BLaER1 (cell line): ENCODE data around the gene GDF9.

ENCODE experiments used
- H3K27ac ChIP-seq: shearing (Covaris generic); formaldehyde crosslinking; 2 replicates; pipeline ENCODE4 v1.8.1; 2022
- H3K27me3 ChIP-seq: shearing (Covaris generic); formaldehyde crosslinking; 2 replicates; pipeline ENCODE4 v1.8.1; 2022
- H3K36me3 ChIP-seq: shearing (Covaris generic); formaldehyde crosslinking; 2 replicates; pipeline ENCODE4 v1.8.1; 2022
- H3K4me1 ChIP-seq: shearing (Covaris generic); formaldehyde crosslinking; 2 replicates; pipeline ENCODE4 v1.8.1; 2022
- H3K4me2 ChIP-seq: shearing (Covaris generic); formaldehyde crosslinking; 2 replicates; pipeline ENCODE4 v1.8.1; 2022
- H3K4me3 ChIP-seq: shearing (Covaris generic); formaldehyde crosslinking; 2 replicates; pipeline ENCODE4 v1.8.1; 2022
- H3K9ac ChIP-seq: shearing (Covaris generic); formaldehyde crosslinking; 2 replicates; pipeline ENCODE4 v1.8.1; 2022
- H3K9me3 ChIP-seq: shearing (Covaris generic); formaldehyde crosslinking; 2 replicates; pipeline ENCODE4 v1.8.1; 2022
- H4K20me1 ChIP-seq: shearing (Covaris generic); formaldehyde crosslinking; 2 replicates; pipeline ENCODE4 v1.8.1; 2022
- Cebpa-rat ChIP-seq: shearing (Covaris generic); IDR thresholded peaks from 2 replicates; pipeline ENCODE4 v1.8.1; 2022

GDF9 gene

DNA sequence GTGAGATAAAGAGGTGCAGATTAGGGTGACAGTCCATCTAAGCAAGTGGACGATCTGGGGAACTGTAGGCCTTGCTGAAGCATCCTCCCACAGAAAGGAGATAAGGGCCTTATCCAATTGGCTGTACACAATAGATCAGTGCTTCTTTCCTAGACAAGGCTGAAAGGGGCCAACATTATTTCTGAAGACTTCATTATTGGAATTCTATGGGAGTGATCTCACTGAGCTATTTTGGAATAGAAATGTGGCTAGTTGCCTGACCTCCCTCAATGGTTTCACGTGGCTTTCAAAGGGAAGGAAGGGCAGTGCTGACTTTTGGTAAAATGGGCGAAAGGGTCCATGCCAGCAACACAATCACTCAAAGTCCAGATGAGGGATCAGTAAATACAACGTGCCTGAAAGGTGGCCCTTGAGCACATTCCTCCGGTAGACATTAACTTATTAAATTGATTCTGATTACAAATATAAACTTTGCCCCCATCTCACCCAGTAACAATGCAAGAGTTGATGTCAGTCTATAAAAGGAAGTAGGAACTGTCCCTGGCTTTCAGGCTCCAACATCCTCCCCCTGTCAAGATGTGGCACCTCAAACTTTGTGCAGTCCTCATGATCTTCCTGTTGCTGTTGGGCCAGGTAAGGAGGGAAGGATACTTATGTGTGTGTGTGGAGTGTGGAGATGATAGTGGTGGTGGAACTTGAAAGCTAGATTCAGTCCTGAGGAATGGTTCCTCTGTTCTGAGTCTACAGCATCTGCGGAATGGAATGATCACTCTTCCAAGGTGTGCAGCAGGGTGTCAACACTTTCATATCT, 7.1 kb upstream of the GDF9 start, which contains the start of gene LEAP2:
LEAP2 (plus strand) TSS at position 550 of the 811 bp plus-strand sequence; CDS start at position 577, 27 bp downstream.
- Histone ChIP-seq H3K4me3 (no peak within 1 kb of the TSS), H3K9me3 (no peaks in the 10 kb centered on the region), H4K20me1 (peaks cover 4% of the 10 kb centered on the region; the same call in 1 of the 2 replicates), H3K27ac (no peak within 1 kb of the TSS), H3K27me3 (no peaks in the 10 kb centered on the region), H3K4me2 (no peak within 1 kb of the TSS), H3K36me3 (peaks cover 87% of the 10 kb centered on the region), H3K9ac (no peak within 1 kb of the TSS), H3K4me1 (no peaks in the 10 kb centered on the region)
- no peak for TF ChIP-seq Cebpa-rat

DNA sequence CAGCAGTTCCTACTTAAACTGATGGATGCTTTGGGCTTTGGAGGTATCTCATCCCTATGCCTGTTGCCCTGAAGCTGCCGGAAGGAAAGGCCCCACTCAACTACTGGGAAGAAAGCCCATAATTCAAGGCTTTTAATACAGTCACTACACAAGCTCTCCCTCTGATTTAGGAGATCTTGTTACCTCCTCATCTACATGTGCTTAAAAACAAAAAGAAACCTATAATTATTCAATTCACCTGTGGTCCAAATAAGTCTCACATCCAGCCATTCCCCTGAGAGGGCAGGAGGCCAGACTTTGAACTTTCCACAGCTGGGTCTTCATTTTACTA, 6.5 kb upstream of the GDF9 start:
- Histone ChIP-seq H3K4me1 (peaks cover 5% of the 10 kb centered on the region), H3K27ac (no peak overlapping the region), H4K20me1 (peaks cover 9% of the 10 kb centered on the region; the same call in 1 of the 2 replicates), H3K9me3 (no peaks in the 10 kb centered on the region), H3K27me3 (no peaks in the 10 kb centered on the region), H3K4me3 (no peak overlapping the region), H3K36me3 (peaks cover 87% of the 10 kb centered on the region), H3K9ac (no peak overlapping the region), H3K4me2 (no peak overlapping the region)
- TF ChIP-seq Cebpa-rat: no peak

- no peak overlapping the region for H3K4me2 ChIP-seq
- H3K27me3 ChIP-seq: no peaks in the 10 kb centered on the region
- no peak overlapping the region for H3K27ac ChIP-seq
- no peak overlapping the region for H3K9ac ChIP-seq
- no peaks in the 10 kb centered on the region for H3K9me3 ChIP-seq
- peaks cover 13% of the 10 kb centered on the region for H3K4me1 ChIP-seq
- no peak overlapping the region for H3K4me3 ChIP-seq
- H3K36me3 ChIP-seq: peaks cover 82% of the 10 kb centered on the region
- H4K20me1 ChIP-seq: peaks cover 20% of the 10 kb centered on the region; the same call in 1 of the 2 replicates
- TF ChIP-seq Cebpa-rat: no peak
Measured at GRCh38 chr5:132871459-132872284, 5.4 kb upstream of the GDF9 start.

DNA sequence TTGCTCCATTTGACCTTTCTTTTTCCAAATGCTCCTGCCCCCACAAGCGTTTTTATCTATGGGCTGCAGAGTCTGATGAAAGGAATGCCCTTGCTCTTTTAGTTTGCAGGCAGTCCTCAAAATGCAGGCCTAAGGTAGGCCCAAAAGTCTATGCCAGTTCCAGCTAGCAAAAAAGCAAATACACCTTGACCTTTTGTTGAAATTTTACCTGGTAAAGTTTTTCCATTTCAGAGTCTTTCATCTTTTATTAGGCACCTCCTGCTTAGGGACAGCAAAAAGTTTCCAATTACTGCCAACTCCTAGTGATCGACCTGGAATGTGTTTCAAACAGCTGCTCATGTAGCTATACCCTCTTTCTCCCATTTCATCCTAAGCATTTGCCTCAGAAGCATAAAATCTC, 4.5 kb upstream of the GDF9 start:
- no peak for TF ChIP-seq Cebpa-rat
- peaks cover 75% of the 10 kb centered on the region for H3K36me3 ChIP-seq
- H3K4me1 ChIP-seq: peaks cover 15% of the 10 kb centered on the region
- peaks cover 21% of the 10 kb centered on the region; the same call in 1 of the 2 replicates for H4K20me1 ChIP-seq
- H3K4me2 ChIP-seq: no peak overlapping the region
- no peaks in the 10 kb centered on the region for H3K27me3 ChIP-seq
- no peak overlapping the region for H3K9ac ChIP-seq
- no peak overlapping the region for H3K4me3 ChIP-seq
- H3K9me3 ChIP-seq: no peaks in the 10 kb centered on the region
- H3K27ac ChIP-seq: no peak overlapping the region

DNA sequence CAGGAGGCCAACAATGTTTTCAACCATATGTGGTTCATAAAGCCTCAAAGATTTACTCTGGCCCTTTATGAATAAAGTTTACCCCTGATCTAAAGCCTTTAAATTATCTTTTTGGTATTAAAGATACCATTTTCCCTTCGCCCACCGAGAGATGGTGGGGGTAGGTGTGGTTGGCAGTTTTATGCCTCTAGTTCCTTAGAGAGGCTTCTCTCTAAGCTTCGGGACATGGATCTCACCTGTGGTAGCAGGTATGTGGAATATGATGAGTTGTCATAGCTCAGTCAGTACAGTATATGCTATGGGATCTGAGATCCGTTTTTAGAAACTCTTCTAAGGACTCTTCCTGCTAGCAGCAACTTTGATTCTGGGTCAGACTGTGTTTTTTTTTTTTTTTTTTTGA, 2.5 kb upstream of the GDF9 start:
- no peak for TF ChIP-seq Cebpa-rat
- Histone ChIP-seq H3K4me1 (peaks cover 26% of the 10 kb centered on the region), H3K9ac (no peak overlapping the region), H4K20me1 (peaks cover 21% of the 10 kb centered on the region; the same call in 1 of the 2 replicates), H3K4me2 (no peak overlapping the region), H3K9me3 (no peaks in the 10 kb centered on the region), H3K36me3 (peaks cover 62% of the 10 kb centered on the region), H3K27me3 (no peaks in the 10 kb centered on the region), H3K27ac (no peak overlapping the region), H3K4me3 (no peak overlapping the region)

DNA sequence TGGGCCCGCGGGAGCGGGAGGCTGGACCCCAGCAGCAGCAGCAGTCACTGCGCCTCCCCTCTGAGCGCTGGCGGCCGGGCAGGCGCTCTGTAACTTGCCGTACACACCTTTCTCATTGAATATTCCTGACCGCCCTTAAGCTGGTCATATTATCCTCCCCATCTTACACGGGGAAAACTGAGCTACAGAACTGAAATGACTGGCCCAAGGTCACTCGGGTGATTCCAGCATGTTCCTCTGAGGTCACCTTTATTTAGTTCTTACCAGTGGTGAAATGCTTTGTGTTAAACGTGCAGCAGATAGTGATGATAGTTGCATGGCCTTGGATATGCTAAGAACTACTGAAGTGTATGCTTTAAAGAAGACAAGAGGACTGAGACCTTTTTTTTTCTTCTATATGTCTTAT, 780 bp upstream of the GDF9 start:
- H3K36me3 ChIP-seq: peaks cover 45% of the 10 kb centered on the region
- H3K4me3 ChIP-seq: peak overlapping the region; percentile 89
- peak overlapping the region; percentile 90 for H3K4me2 ChIP-seq
- TF ChIP-seq Cebpa-rat: no peak
- H3K27me3 ChIP-seq: no peaks in the 10 kb centered on the region
- peaks cover 21% of the 10 kb centered on the region; the same call in 1 of the 2 replicates for H4K20me1 ChIP-seq
- peak overlapping the region; percentile 91 for H3K27ac ChIP-seq
- H3K9ac ChIP-seq: peak overlapping the region; percentile 94
- H3K9me3 ChIP-seq: no peaks in the 10 kb centered on the region
- peaks cover 26% of the 10 kb centered on the region for H3K4me1 ChIP-seq

GRCh38 chr5:132865668-132866341, 464 bp downstream of the GDF9 start:
- Histone ChIP-seq H3K36me3 (peaks cover 35% of the 10 kb centered on the region), H3K4me3 (peak overlapping the region; percentile 89), H3K4me2 (peak overlapping the region; percentile 86), H3K27me3 (no peaks in the 10 kb centered on the region), H3K4me1 (peaks cover 26% of the 10 kb centered on the region), H3K9me3 (no peaks in the 10 kb centered on the region), H3K27ac (peak overlapping the region; percentile 91), H4K20me1 (peaks cover 21% of the 10 kb centered on the region; the same call in 1 of the 2 replicates), H3K9ac (peak overlapping the region; percentile 94)
- TF ChIP-seq Cebpa-rat: no peak

DNA sequence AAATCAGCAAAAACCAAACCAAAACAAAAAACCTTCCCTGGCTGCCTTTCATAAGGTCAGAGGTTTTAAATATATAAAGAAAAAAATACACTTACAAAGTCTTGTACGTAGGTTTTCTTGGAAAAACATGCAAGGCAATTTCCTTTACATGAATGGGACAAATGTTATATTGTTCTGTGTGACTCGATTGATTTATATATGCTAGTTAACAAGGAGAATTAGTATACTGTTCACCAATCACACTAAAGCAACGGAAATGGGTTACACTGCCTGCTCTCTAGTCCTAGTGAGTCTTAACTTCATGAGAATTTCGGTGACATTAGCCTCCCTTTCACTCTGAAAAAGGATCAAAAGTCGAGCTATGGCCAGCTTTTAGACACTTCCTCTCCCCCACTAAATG, 5.5 kb downstream of the GDF9 start:
- peaks cover 11% of the 10 kb centered on the region for H3K4me1 ChIP-seq

GRCh38 chr5:132859889-132860437, 6.3 kb downstream of the GDF9 start:
- no peak overlapping the region for H3K9ac ChIP-seq
- no peak overlapping the region for H3K4me3 ChIP-seq
- TF ChIP-seq Cebpa-rat: no peak
- H4K20me1 ChIP-seq: no peaks in the 10 kb centered on the region
- no peak overlapping the region for H3K4me2 ChIP-seq
- peaks cover 3% of the 10 kb centered on the region; the same call in 1 of the 2 replicates for H3K4me1 ChIP-seq
- no peaks in the 10 kb centered on the region for H3K9me3 ChIP-seq
- H3K27me3 ChIP-seq: no peaks in the 10 kb centered on the region
- no peak overlapping the region for H3K27ac ChIP-seq
- H3K36me3 ChIP-seq: no peaks in the 10 kb centered on the region

More for the DNA sequence above, 5.5 kb downstream of the GDF9 start:
- Histone ChIP-seq H3K27ac (no peak overlapping the region), H3K36me3 (no peaks in the 10 kb centered on the region), H3K9ac (no peak overlapping the region), H3K9me3 (no peaks in the 10 kb centered on the region), H3K27me3 (no peaks in the 10 kb centered on the region), H3K4me2 (no peak overlapping the region), H3K4me3 (no peak overlapping the region), H4K20me1 (no peaks in the 10 kb centered on the region)
- TF ChIP-seq Cebpa-rat: no peak
